Adrenal gland (tissue), 12 donors: ENCODE measurements around the gene PTPRJ. TPM values are rescaled to one million over a fixed set of nuclear protein-coding genes. Genes with fewer than 3 reads are reported as not detected.
A peak's percentile ranks its signal among the peaks of the same experiment; 100 is the strongest.

Experiments
- DNase-seq, 7 donors: peaks; one replicate each; pipeline ENCODE4 v3.0.0-alpha.2; 2019 to 2020
- H3K27ac ChIP-seq, 5 donors: fragments of 200-600 bp; sonication (generic) in 4 of 5; 1 replicate in 3 of 5; 2 replicates in 2 of 5; pipeline versions ENCODE4 v1.5.1 to v1.8.0; 2016 to 2020; ENCODE audit warnings: mild to moderate bottlenecking in 1 of 5
- H3K27me3 ChIP-seq: fragments of 200-600 bp; 2 replicates; pipeline ENCODE4 v1.8.0; 2021
- H3K36me3 ChIP-seq, 2 donors: fragments of 200-600 bp; replicated peaks in 1 of 2; 1 replicate in 1 of 2; 2 replicates in 1 of 2; pipeline versions ENCODE4 v1.5.1 to v1.8.0; 2018 to 2022
- H3K4me1 ChIP-seq, 2 donors: fragments of 200-600 bp; replicated peaks in 1 of 2; 1 replicate in 1 of 2; 2 replicates in 1 of 2; pipeline versions ENCODE4 v1.5.1 to v1.8.0; 2018 to 2021
- H3K4me3 ChIP-seq, 4 donors: fragments of 200-600 bp; sonication (generic) in 3 of 4; one replicate each; pipeline ENCODE4 v1.5.1; 2016 to 2018
- H3K9me3 ChIP-seq, 3 donors: fragments of 200-600 bp; sonication (generic) in 1 of 3; replicated peaks in 1 of 3; 1 replicate in 2 of 3; 2 replicates in 1 of 3; pipeline versions ENCODE4 v1.5.1 to v1.8.0; 2016 to 2021
- CTCF ChIP-seq, 6 experiments: fragments of 450-650 bp in 4 of 6; fragments of 200-600 bp in 2 of 6; sonication (generic) in 1 of 6; IDR thresholded peaks; 1 replicate in 5 of 6; 2 replicates in 1 of 6; pipeline versions ENCODE4 v1.5.1 to v1.8.0; 2016 to 2021; ENCODE audit warnings: antibody characterized with exemption in 6 of 6, mild to moderate bottlenecking in 2 of 6, moderate library complexity in 1 of 6
- POLR2A ChIP-seq, 2 donors: fragments of 450-650 bp; IDR thresholded peaks; one replicate each; pipeline ENCODE4 v1.6.1; 2017; ENCODE audit warnings: antibody characterized with exemption in 2 of 2, mild to moderate bottlenecking in 2 of 2, moderate library complexity in 1 of 2
- WGBS, 4 donors: extraction: QIAGEN DNeasy Blood & Tissue Kit in 2 of 4; methylation state at CpG; one replicate each; pipeline versions ENCODE4 v1.1.5 to v1.1.7; 2013 to 2017; 5-methylcytosine and 5-hydroxymethylcytosine counted together
- intact Hi-C, 2 donors: fragments of 100-400 bp; cut with DNase I; formaldehyde crosslinking; loops; one replicate each; pipeline versions ENCODE4 v1.14.1 to v1.15.0; 2022 to 2023
- polyA plus RNA-seq, 3 donors: library from polyadenylated mRNA; stranded (reverse); fragments of 200-250 nt in 2 of 3; fragments of 350-450 nt in 1 of 3; fragmentation: Illumina TruSeq in 1 of 3; extraction: RNeasy Lipid Tissue Mini Kit (QIAGEN cat#74804) in 1 of 3; gene quantifications; one replicate each; pipeline ENCODE4 v1.2.3, GENCODE V29; 2013 to 2014
- total RNA-seq, 9 donors: library from RNA; depleted of rRNA in 4 of 9; stranded (reverse); fragments of >200 nt in 4 of 9; fragments of 120-200 nt in 1 of 9; fragmentation: NEBNext Ultra II Directional in 1 of 9; extraction: Animal tissue kit (Norgen Biotek cat#: 25700) in 1 of 9; gene quantifications; one replicate each; pipeline versions ENCODE4 v1.1.0 to v1.2.4, GENCODE V29; 2013 to 2023
- donor health status: healthy with polysubstance abuse.
- donor health status: Bipolar disorder and iron deficiency.
- donor health status: DM: yes; HTN: yes; CAD: no.
- donor health status: DM: no; HTN: no; CAD: no.
- donor health status: DM: no; HTN: no; CAD: no.
- donor health status: DM: yes; HTN: yes; CAD: no.

The PTPRJ gene
- total and polyA plus RNA-seq, 12 donors: 1.4 to 16.9 (median 10.2) TPM

GRCh38 chr11:47940904-47941649 is 39.3 kb upstream of the PTPRJ start:
- no peak overlapping the region for H3K27ac ChIP-seq
- WGBS, 4 donors: 82 to 96% (median 91%) methylated on average over 7 to 8 of the region's 8 CpGs
- H3K27me3 ChIP-seq: no peaks in the 10 kb centered on the region
- intact Hi-C loops: no loop called here
- H3K36me3 ChIP-seq: no peaks in the 10 kb centered on the region
- peaks cover 0 to 3% of the 10 kb centered on the region in 2 donors for H3K4me1 ChIP-seq
- no peaks in the 10 kb centered on the region for H3K9me3 ChIP-seq
- no peak for DNase-seq
- no peak overlapping the region for H3K4me3 ChIP-seq
- no peak for TF ChIP-seq CTCF (IDR thresholded peaks at IDR 0.05)
- TF ChIP-seq POLR2A (IDR thresholded peaks at IDR 0.05): no peak

- no peak for TF ChIP-seq POLR2A (IDR thresholded peaks at IDR 0.05)
- no peak for TF ChIP-seq CTCF (IDR thresholded peaks at IDR 0.05)
- Histone ChIP-seq H3K27me3 (no peaks in the 10 kb centered on the region), H3K36me3 (no peaks in the 10 kb centered on the region), H3K9me3 (no peaks in the 10 kb centered on the region), H3K4me1 (peaks cover 5 to 8% of the 10 kb centered on the region in 2 donors), H3K4me3 (no peak overlapping the region), H3K27ac (no peak overlapping the region)
- DNase-seq: peak in 1 of 7 donors; percentile 26
- intact Hi-C loops: no loop called here
- WGBS, 4 donors: 60 to 68% (median 64%) methylated on average over 5 to 7 of the region's 7 CpGs
Measured at GRCh38 chr11:47941907-47942558, 38.3 kb upstream of the PTPRJ start.

GRCh38 chr11:47943721-47944586 is 36.4 kb upstream of the PTPRJ start:
- WGBS, 4 donors: 52 to 61% (median 56%) methylated on average over 12 to 15 of the region's 15 CpGs
- H3K36me3 ChIP-seq: no peaks in the 10 kb centered on the region
- no peak overlapping the region for H3K27ac ChIP-seq
- no peak for TF ChIP-seq CTCF (IDR thresholded peaks at IDR 0.05)
- intact Hi-C loops: no loop called here
- H3K27me3 ChIP-seq: no peaks in the 10 kb centered on the region
- no peaks in the 10 kb centered on the region for H3K9me3 ChIP-seq
- H3K4me3 ChIP-seq: no peak overlapping the region
- DNase-seq: no peak
- H3K4me1 ChIP-seq: peaks cover 8 to 9% of the 10 kb centered on the region in 2 donors

GRCh38 chr11:47944632-47945031 is 35.7 kb upstream of the PTPRJ start:
- intact Hi-C loops: no loop called here
- peaks cover 8 to 9% of the 10 kb centered on the region in 2 donors for H3K4me1 ChIP-seq
- DNase-seq: no peak
- H3K27me3 ChIP-seq: no peaks in the 10 kb centered on the region
- H3K4me3 ChIP-seq: no peak overlapping the region
- no peaks in the 10 kb centered on the region for H3K36me3 ChIP-seq
- TF ChIP-seq CTCF (IDR thresholded peaks at IDR 0.05): no peak
- no peak for TF ChIP-seq POLR2A (IDR thresholded peaks at IDR 0.05)
- no peaks in the 10 kb centered on the region for H3K9me3 ChIP-seq
- no peak overlapping the region for H3K27ac ChIP-seq
